Suprapubic skin (tissue), 4 donors: ENCODE results near the gene COMT.

Source experiments
- POLR2A ChIP-seq, 2 donors: fragments of 450-650 bp; IDR thresholded peaks; one replicate each; pipeline ENCODE4 v1.6.1; 2017; ENCODE audit warnings: antibody characterized with exemption in 2 of 2, mild to moderate bottlenecking in 2 of 2, moderate library complexity in 2 of 2
- POLR2AphosphoS5 ChIP-seq, 3 donors: sonication (generic); formaldehyde crosslinking; IDR thresholded peaks; one replicate each; pipeline ENCODE4 v1.6.1; 2017; ENCODE audit warnings: antibody characterized with exemption in 3 of 3
- TF ChIP-seq, protein P1 (sequence below), 2 donors: fragments of 200-600 bp in 1 of 2; fragments of 450-650 bp in 1 of 2; sonication (generic) in 1 of 2; IDR thresholded peaks; one replicate each; pipeline ENCODE4 v1.5.1; 2016 to 2019; ENCODE audit warnings: antibody characterized with exemption in 2 of 2, mild to moderate bottlenecking in 1 of 2, moderate library complexity in 1 of 2

DNA sequence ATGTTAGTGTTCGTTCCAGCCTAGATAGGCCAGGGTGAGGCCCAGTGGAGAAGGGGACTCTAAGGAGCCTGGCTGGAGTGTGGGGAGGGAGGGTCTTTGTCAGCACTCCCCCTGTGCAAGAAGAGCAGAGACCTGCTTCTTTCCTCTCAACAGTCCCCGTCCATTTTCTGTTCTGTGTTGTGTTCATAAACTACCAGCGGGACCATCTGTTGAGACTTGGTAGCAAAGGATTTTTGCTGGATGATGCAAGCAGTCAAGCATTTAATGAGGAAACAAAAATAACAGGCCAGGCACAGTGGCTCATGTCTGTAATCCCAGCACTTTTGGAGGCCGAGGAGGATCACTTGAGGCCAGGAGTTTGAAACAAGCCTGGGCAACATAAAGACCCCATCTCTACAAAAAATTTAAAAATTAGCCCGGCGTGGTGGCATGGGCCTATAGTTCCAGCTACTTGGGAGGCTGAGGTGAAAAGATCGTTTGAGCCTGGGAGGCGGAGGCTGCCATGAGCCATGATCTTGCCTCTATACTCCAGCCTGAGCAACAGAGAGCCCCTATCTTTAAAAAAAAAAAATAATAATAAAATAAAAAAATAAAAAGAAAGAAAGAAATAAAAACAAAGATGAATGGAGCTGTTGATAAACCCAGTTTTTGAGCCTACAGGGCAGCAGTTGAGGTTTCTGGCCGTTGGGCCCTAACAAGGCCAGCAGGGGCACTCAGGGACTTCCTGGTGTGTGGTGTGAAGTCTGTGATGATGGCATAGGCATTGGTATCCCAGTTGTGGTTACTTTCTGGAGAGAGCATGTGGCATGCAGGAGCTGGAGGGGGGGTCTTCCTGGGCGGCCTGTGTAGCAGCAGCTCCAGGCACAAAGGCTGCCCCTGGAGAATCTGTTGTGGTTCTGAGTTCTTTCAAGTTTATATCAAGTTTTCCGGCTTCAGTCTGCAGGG, 1.8 kb downstream of the COMT start:
- TF ChIP-seq, protein P1, sequence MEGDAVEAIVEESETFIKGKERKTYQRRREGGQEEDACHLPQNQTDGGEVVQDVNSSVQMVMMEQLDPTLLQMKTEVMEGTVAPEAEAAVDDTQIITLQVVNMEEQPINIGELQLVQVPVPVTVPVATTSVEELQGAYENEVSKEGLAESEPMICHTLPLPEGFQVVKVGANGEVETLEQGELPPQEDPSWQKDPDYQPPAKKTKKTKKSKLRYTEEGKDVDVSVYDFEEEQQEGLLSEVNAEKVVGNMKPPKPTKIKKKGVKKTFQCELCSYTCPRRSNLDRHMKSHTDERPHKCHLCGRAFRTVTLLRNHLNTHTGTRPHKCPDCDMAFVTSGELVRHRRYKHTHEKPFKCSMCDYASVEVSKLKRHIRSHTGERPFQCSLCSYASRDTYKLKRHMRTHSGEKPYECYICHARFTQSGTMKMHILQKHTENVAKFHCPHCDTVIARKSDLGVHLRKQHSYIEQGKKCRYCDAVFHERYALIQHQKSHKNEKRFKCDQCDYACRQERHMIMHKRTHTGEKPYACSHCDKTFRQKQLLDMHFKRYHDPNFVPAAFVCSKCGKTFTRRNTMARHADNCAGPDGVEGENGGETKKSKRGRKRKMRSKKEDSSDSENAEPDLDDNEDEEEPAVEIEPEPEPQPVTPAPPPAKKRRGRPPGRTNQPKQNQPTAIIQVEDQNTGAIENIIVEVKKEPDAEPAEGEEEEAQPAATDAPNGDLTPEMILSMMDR (IDR thresholded peaks at IDR 0.05) = no peak
- peak in 1 of 3 donors; percentile 29 for TF ChIP-seq POLR2AphosphoS5 (IDR thresholded peaks at IDR 0.05)
- peak in 1 of 2 donors; percentile 13 for TF ChIP-seq POLR2A (IDR thresholded peaks at IDR 0.05)
